Kidney (tissue), 14 donors: ENCODE measurements around the gene SHROOM1. TPM values are rescaled to one million over a fixed set of nuclear protein-coding genes. Genes with fewer than 3 reads are reported as not detected.

ENCODE experiments used
- DNase-seq, 5 donors: peaks; one replicate each; pipeline ENCODE4 v3.0.0-alpha.2; 2013 to 2020
- FAIRE-seq: peaks from 2 replicates; lab custom pipeline; 2012; peaks lifted over from hg19 to GRCh38; lab: Jason Lieb, UNC
- H3K27ac ChIP-seq, 2 donors: one replicate each; pipeline ENCODE4 v1.7.0; 2013; ENCODE audit warnings: low read depth in 2 of 2, low read length in 2 of 2, inconsistent platforms in 1 of 2
- H3K27me3 ChIP-seq: one replicate; pipeline ENCODE4 v1.7.1; 2013; ENCODE audit warnings: low read length, inconsistent platforms; ENCODE audit not compliant: control insufficient read depth, insufficient read depth
- H3K36me3 ChIP-seq, 3 donors: one replicate each; pipeline versions ENCODE4 v1.7.0 to v1.7.1; 2013; ENCODE audit warnings: low read length in 3 of 3, control low read depth in 1 of 3, inconsistent platforms in 1 of 3; ENCODE audit not compliant: insufficient read depth in 3 of 3, control insufficient read depth in 2 of 3
- H3K4me1 ChIP-seq, 3 donors: one replicate each; pipeline versions ENCODE4 v1.7.0 to v1.7.1; 2013; ENCODE audit warnings: low read length in 3 of 3, inconsistent platforms in 1 of 3, low read depth in 1 of 3; ENCODE audit not compliant: control insufficient read depth in 2 of 3, insufficient read depth in 2 of 3
- H3K4me3 ChIP-seq, 3 donors: one replicate each; pipeline versions ENCODE4 v1.7.0 to v1.8.1; 2013; ENCODE audit warnings: low read length in 3 of 3, control low read depth in 1 of 3, inconsistent platforms in 1 of 3
- H3K9ac ChIP-seq, 3 donors: one replicate each; pipeline versions ENCODE4 v1.7.0 to v1.7.1; 2013; ENCODE audit warnings: low read length in 3 of 3, control low read depth in 1 of 3, inconsistent platforms in 1 of 3
- H3K9me3 ChIP-seq, 3 donors: one replicate each; pipeline versions ENCODE4 v1.7.0 to v1.7.1; 2013; ENCODE audit warnings: low read length in 3 of 3, control low read depth in 1 of 3, inconsistent platforms in 1 of 3; ENCODE audit not compliant: control insufficient read depth in 2 of 3, insufficient read depth in 1 of 3
- CTCF ChIP-seq: IDR thresholded peaks from 3 replicates; pipeline ENCODE4 v1.5.1; 2012; ENCODE audit warnings: mild to moderate bottlenecking, moderate library complexity, borderline replicate concordance; ENCODE audit not compliant: insufficient read depth; ENCODE audit errors: extremely low read depth
- intact Hi-C: fragments of 100-400 bp; cut with DNase I; formaldehyde crosslinking; loops from one replicate; pipeline ENCODE4 v1.11.1; 2022
- polyA plus RNA-seq: library from polyadenylated mRNA; stranded (reverse); fragments of 350-450 nt; fragmentation: Illumina TruSeq; extraction: RNeasy Lipid Tissue Mini Kit (QIAGEN cat#74804); gene quantifications from one replicate; pipeline ENCODE4 v1.2.3, GENCODE V29; 2014; ENCODE audit warnings: low read depth, low replicate concordance; ENCODE audit not compliant: insufficient read depth
- total RNA-seq: library from RNA; stranded (reverse); fragmentation: NEBNext Ultra II Directional; extraction: Animal tissue kit (Norgen Biotek cat#: 25700); gene quantifications from one replicate; pipeline ENCODE4 v1.2.1, GENCODE V29; 2021
- donor health status: control.
- donor health status: control.
- donor health status: control.
- donor health status: control.
- donor health status: control.
- donor health status: DM: yes; HTN: yes; CAD: no.
- donor health status: Normal renal cell carcinoma (clear cell type).

Gene SHROOM1
- total and polyA plus RNA-seq, 2 donors from 2014 or later, result 7.8 to 13.4 TPM

GRCh38 chr5:132827943-132828673 is 2.3 kb downstream of the SHROOM1 start:
- H3K9ac ChIP-seq, result no peak overlapping the region
- intact Hi-C loops, result no loop called here
- TF ChIP-seq CTCF, result no peak
- peaks cover 0 to 15% (median 5%) of the 10 kb centered on the region in 3 donors for H3K4me1 ChIP-seq
- FAIRE-seq, result no peak
- H3K36me3 ChIP-seq, result no peaks in the 10 kb centered on the region
- DNase-seq, result peak in 1 of 5 donors; percentile 34
- H3K9me3 ChIP-seq, result no peaks in the 10 kb centered on the region
- peaks cover 2% of the 10 kb centered on the region for H3K27me3 ChIP-seq
- no peak overlapping the region for H3K4me3 ChIP-seq
- H3K27ac ChIP-seq, result no peak overlapping the region

GRCh38 chr5:132826424-132827082 is 3.9 kb downstream of the SHROOM1 start:
- no peaks in the 10 kb centered on the region for H3K9me3 ChIP-seq
- intact Hi-C loops, result no loop called here
- no peak overlapping the region for H3K4me3 ChIP-seq
- peaks cover 2% of the 10 kb centered on the region for H3K27me3 ChIP-seq
- DNase-seq (peak in 1 of 5 donors; percentile 22), FAIRE-seq (no peak)
- no peak overlapping the region for H3K9ac ChIP-seq
- H3K27ac ChIP-seq, result no peak overlapping the region
- H3K36me3 ChIP-seq, result no peaks in the 10 kb centered on the region
- H3K4me1 ChIP-seq, result peaks cover 0 to 15% (median 5%) of the 10 kb centered on the region in 3 donors
- TF ChIP-seq CTCF, result no peak

GRCh38 chr5:132825834-132826391 is 4.5 kb downstream of the SHROOM1 start:
- peaks cover 0 to 15% (median 5%) of the 10 kb centered on the region in 3 donors for H3K4me1 ChIP-seq
- no peak overlapping the region for H3K27ac ChIP-seq
- no peaks in the 10 kb centered on the region for H3K9me3 ChIP-seq
- H3K36me3 ChIP-seq, result no peaks in the 10 kb centered on the region
- TF ChIP-seq CTCF, result no peak
- H3K9ac ChIP-seq, result no peak overlapping the region
- H3K27me3 ChIP-seq, result peaks cover 2% of the 10 kb centered on the region
- FAIRE-seq (no peak), DNase-seq (peak in 2 of 5 donors; percentile 48 to 64)
- intact Hi-C loops, result no loop called here
- no peak overlapping the region for H3K4me3 ChIP-seq
